WTC11 (cell line): ENCODE results near the gene EPHB3. TPM values are rescaled to one million over a fixed set of nuclear protein-coding genes. Genes with fewer than 3 reads are reported as not detected.
A peak's percentile ranks its signal among the peaks of the same experiment; 100 is the strongest.

Experiments
- ATAC-seq: fragments of 200-7000 bp; cut with Tn5 transposase; 2 replicates; pipeline ENCODE4 v1.10.0; 2021; ENCODE audit warnings: mild to moderate bottlenecking, moderate library complexity
- CTCF ChIA-PET: fragments of 300-600 bp; sonication (Branson Sonifier 250); formaldehyde crosslinking; loops from one replicate; lab custom pipeline; 2021; ENCODE audit warnings: antibody characterized with exemption; lab: Charles Lee
- POLR2A ChIA-PET: fragments of 350-600 bp; sonication (Branson Sonifier 250); formaldehyde crosslinking; loops from one replicate; lab custom pipeline; 2021; ENCODE audit warnings: antibody characterized with exemption; lab: Charles Lee
- DNase-seq: peaks from one replicate; pipeline ENCODE4 v3.0.0; 2021; ENCODE audit warnings: low spot score
- H3K27ac Mint-ChIP-seq: 2 replicates; pipeline ENCODE4 v1.8.0; 2021; ENCODE audit warnings: mixed read lengths
- H3K27me3 Mint-ChIP-seq: 2 replicates; pipeline ENCODE4 v1.8.0; 2021; ENCODE audit warnings: low read depth, mild to moderate bottlenecking, moderate library complexity, mixed read lengths
- H3K36me3 Mint-ChIP-seq: 2 replicates; pipeline ENCODE4 v1.8.0; 2021; ENCODE audit warnings: mixed read lengths
- H3K4me1 Mint-ChIP-seq: 2 replicates; pipeline ENCODE4 v1.8.0; 2022; ENCODE audit warnings: mixed read lengths
- H3K4me3 Mint-ChIP-seq: 2 replicates; pipeline ENCODE4 v1.8.0; 2021; ENCODE audit warnings: mild to moderate bottlenecking, moderate library complexity, mixed read lengths
- H3K9me3 Mint-ChIP-seq: 2 replicates; pipeline ENCODE4 v1.8.0; 2021; ENCODE audit warnings: mixed read lengths
- ATF1 ChIP-seq: sonication (generic); formaldehyde crosslinking; IDR thresholded peaks from 2 replicates; pipeline ENCODE4 v1.8.1; 2023; ENCODE audit warnings: mild to moderate bottlenecking, moderate library complexity, missing genetic modification reagents
- ELF4 ChIP-seq: sonication (generic); formaldehyde crosslinking; IDR thresholded peaks from 2 replicates; pipeline ENCODE4 v1.8.1; 2022; ENCODE audit warnings: low read depth, mild to moderate bottlenecking, moderate library complexity, missing genetic modification reagents
- ESRRA ChIP-seq: sonication (generic); formaldehyde crosslinking; IDR thresholded peaks from 2 replicates; pipeline ENCODE4 v1.8.1; 2022; ENCODE audit warnings: mild to moderate bottlenecking, missing genetic modification reagents, borderline replicate concordance
- FOXP1 ChIP-seq: sonication (generic); formaldehyde crosslinking; IDR thresholded peaks from 2 replicates; pipeline ENCODE4 v1.8.0; 2022; ENCODE audit warnings: missing genetic modification reagents, mild to moderate bottlenecking, moderate library complexity, borderline replicate concordance
- GTF2I ChIP-seq: fragments of 250-450 bp; sonication (Bioruptor Pico); conservative IDR thresholded peaks from 2 replicates; pipeline ENCODE4 v1.4.0; 2021; ENCODE audit warnings: mild to moderate bottlenecking
- IRF2 ChIP-seq: sonication (generic); formaldehyde crosslinking; IDR thresholded peaks from 2 replicates; pipeline ENCODE4 v1.8.0; 2022; ENCODE audit warnings: low read depth, missing genetic modification reagents, borderline replicate concordance
- MXD4 ChIP-seq: fragments of 250-450 bp; sonication (Bioruptor Pico); IDR thresholded peaks from 2 replicates; pipeline ENCODE4 v1.8.0; 2021; ENCODE audit warnings: mild to moderate bottlenecking, moderate library complexity, borderline replicate concordance
- NFE2L1 ChIP-seq: sonication (generic); formaldehyde crosslinking; IDR thresholded peaks from 2 replicates; pipeline ENCODE4 v1.8.1; 2023; ENCODE audit warnings: missing genetic modification reagents
- OVOL2 ChIP-seq: fragments of 250-450 bp; sonication (Bioruptor Pico); IDR thresholded peaks from 2 replicates; pipeline ENCODE4 v1.9.0; 2021; ENCODE audit warnings: mild to moderate bottlenecking, borderline replicate concordance
- SMAD3 ChIP-seq: sonication (generic); formaldehyde crosslinking; IDR thresholded peaks from 2 replicates; pipeline ENCODE4 v1.8.0; 2022; ENCODE audit warnings: missing genetic modification reagents, mild to moderate bottlenecking, borderline replicate concordance
- SMAD4 ChIP-seq: sonication (generic); formaldehyde crosslinking; IDR thresholded peaks from 2 replicates; pipeline ENCODE4 v1.8.0; 2022; ENCODE audit warnings: mild to moderate bottlenecking, missing genetic modification reagents
- SOX15 ChIP-seq: fragments of 250-450 bp; sonication (Bioruptor Pico); IDR thresholded peaks from 2 replicates; pipeline ENCODE4 v1.9.0; 2021; ENCODE audit warnings: mild to moderate bottlenecking
- TEAD1 ChIP-seq: sonication (generic); formaldehyde crosslinking; IDR thresholded peaks from 2 replicates; pipeline ENCODE4 v1.8.0; 2022; ENCODE audit warnings: mild to moderate bottlenecking, missing genetic modification reagents
- ZNF121 ChIP-seq: sonication (generic); formaldehyde crosslinking; IDR thresholded peaks from 2 replicates; pipeline ENCODE4 v1.8.0; 2023; ENCODE audit warnings: missing genetic modification reagents
- ZNF317 ChIP-seq: sonication (generic); formaldehyde crosslinking; IDR thresholded peaks from 2 replicates; pipeline ENCODE4 v1.8.1; 2023; ENCODE audit warnings: low read depth, mild to moderate bottlenecking, moderate library complexity, missing genetic modification reagents, borderline replicate concordance
- ZNF416 ChIP-seq: fragments of 250-450 bp; sonication (Bioruptor Pico); IDR thresholded peaks from 2 replicates; pipeline ENCODE4 v1.9.0; 2021; ENCODE audit warnings: mild to moderate bottlenecking, inconsistent platforms
- ZNF671 ChIP-seq: fragments of 250-450 bp; sonication (Bioruptor Pico); IDR thresholded peaks from 2 replicates; pipeline ENCODE4 v1.8.0; 2021; ENCODE audit warnings: mild to moderate bottlenecking
- total RNA-seq: library from RNA; stranded (reverse); gene quantifications from 3 replicates; pipeline ENCODE4 v1.2.3, GENCODE V29; 2021
- TF ChIP-seq, protein P1 (sequence below): fragments of 250-450 bp; sonication (Bioruptor Pico); IDR thresholded peaks from 2 replicates; pipeline ENCODE4 v2.1.2; 2022; ENCODE audit warnings: mild to moderate bottlenecking, moderate library complexity
- TF ChIP-seq, protein P2 (sequence below): sonication (generic); formaldehyde crosslinking; IDR thresholded peaks from 2 replicates; pipeline ENCODE4 v1.8.1; 2023; ENCODE audit warnings: mild to moderate bottlenecking, missing genetic modification reagents
- TF ChIP-seq, protein P3 (sequence below): sonication (generic); formaldehyde crosslinking; IDR thresholded peaks from 2 replicates; pipeline ENCODE4 v1.8.0; 2022; ENCODE audit warnings: mild to moderate bottlenecking, missing genetic modification reagents
- TF ChIP-seq, protein P4 (sequence below): sonication (generic); formaldehyde crosslinking; IDR thresholded peaks from 2 replicates; pipeline ENCODE4 v1.8.0; 2022; ENCODE audit warnings: mild to moderate bottlenecking, missing genetic modification reagents
- TF ChIP-seq, protein P5 (sequence below): sonication (generic); formaldehyde crosslinking; IDR thresholded peaks from 2 replicates; pipeline ENCODE4 v1.8.0; 2023; ENCODE audit warnings: missing genetic modification reagents, mild to moderate bottlenecking, borderline replicate concordance
- TF ChIP-seq, protein P6 (sequence below): sonication (generic); formaldehyde crosslinking; IDR thresholded peaks from 2 replicates; pipeline ENCODE4 v1.8.0; 2022; ENCODE audit warnings: mild to moderate bottlenecking, missing genetic modification reagents
- TF ChIP-seq, protein P7 (sequence below): sonication (generic); formaldehyde crosslinking; conservative IDR thresholded peaks from 2 replicates; pipeline ENCODE4 v1.8.1; 2023; ENCODE audit warnings: mild to moderate bottlenecking, low read depth, missing genetic modification reagents, moderate library complexity

Gene EPHB3
- total RNA-seq, 1 experiment from 2014 or later, result 11.4 TPM

DNA sequence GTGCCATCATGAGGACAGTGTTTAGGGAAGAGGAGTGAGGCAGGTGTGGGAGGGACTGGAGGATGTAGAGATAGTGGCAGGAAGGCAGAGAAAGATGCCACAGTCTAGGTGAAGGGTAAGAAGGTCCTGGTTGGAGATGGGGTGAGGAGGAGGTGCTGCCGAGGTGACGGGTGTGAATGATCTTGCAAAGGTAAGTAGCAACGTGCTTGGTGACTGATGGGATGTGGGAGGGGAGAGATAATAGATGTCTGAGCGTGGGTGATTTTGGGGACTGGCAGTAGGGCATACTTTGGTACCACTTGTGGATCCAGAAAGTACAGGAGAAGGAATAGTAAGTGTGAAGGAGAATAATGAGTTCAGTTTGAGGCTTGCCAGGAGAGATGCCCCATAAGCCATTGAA lies 27.2 kb downstream of the EPHB3 start:
- ChIA-PET CTCF (no interaction called here), POLR2A (no interaction called here)
- TF ChIP-seq ZNF671 (no peak), GTF2I (CRISPR knock-in tag) (no peak), ZNF317 (no peak), TEAD1 (CRISPR knock-in tag) (no peak), SOX15 (CRISPR knock-in tag) (no peak), MXD4 (no peak), FOXP1 (CRISPR knock-in tag) (no peak), NFE2L1 (CRISPR knock-in tag) (no peak), SMAD3 (CRISPR knock-in tag) (no peak), IRF2 (no peak), ESRRA (no peak), ELF4 (CRISPR knock-in tag) (no peak), ZNF121 (CRISPR knock-in tag) (no peak), SMAD4 (CRISPR knock-in tag) (no peak), ATF1 (no peak), ZNF416 (CRISPR knock-in tag) (no peak)
- TF ChIP-seq, protein P1, sequence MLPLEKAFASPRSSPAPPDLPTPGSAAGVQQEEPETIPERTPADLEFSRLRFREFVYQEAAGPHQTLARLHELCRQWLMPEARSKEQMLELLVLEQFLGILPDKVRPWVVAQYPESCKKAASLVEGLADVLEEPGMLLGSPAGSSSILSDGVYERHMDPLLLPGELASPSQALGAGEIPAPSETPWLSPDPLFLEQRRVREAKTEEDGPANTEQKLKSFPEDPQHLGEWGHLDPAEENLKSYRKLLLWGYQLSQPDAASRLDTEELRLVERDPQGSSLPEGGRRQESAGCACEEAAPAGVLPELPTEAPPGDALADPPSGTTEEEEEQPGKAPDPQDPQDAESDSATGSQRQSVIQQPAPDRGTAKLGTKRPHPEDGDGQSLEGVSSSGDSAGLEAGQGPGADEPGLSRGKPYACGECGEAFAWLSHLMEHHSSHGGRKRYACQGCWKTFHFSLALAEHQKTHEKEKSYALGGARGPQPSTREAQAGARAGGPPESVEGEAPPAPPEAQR (CRISPR knock-in tag), result no peak
- TF ChIP-seq, protein P2, sequence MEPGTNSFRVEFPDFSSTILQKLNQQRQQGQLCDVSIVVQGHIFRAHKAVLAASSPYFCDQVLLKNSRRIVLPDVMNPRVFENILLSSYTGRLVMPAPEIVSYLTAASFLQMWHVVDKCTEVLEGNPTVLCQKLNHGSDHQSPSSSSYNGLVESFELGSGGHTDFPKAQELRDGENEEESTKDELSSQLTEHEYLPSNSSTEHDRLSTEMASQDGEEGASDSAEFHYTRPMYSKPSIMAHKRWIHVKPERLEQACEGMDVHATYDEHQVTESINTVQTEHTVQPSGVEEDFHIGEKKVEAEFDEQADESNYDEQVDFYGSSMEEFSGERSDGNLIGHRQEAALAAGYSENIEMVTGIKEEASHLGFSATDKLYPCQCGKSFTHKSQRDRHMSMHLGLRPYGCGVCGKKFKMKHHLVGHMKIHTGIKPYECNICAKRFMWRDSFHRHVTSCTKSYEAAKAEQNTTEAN, result no peak
- TF ChIP-seq, protein P3, sequence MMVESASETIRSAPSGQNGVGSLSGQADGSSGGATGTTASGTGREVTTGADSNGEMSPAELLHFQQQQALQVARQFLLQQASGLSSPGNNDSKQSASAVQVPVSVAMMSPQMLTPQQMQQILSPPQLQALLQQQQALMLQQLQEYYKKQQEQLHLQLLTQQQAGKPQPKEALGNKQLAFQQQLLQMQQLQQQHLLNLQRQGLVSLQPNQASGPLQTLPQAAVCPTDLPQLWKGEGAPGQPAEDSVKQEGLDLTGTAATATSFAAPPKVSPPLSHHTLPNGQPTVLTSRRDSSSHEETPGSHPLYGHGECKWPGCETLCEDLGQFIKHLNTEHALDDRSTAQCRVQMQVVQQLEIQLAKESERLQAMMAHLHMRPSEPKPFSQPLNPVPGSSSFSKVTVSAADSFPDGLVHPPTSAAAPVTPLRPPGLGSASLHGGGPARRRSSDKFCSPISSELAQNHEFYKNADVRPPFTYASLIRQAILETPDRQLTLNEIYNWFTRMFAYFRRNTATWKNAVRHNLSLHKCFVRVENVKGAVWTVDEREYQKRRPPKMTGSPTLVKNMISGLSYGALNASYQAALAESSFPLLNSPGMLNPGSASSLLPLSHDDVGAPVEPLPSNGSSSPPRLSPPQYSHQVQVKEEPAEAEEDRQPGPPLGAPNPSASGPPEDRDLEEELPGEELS (CRISPR knock-in tag), result no peak
- H3K27ac Mint-ChIP-seq, result no peak overlapping the region
- H3K4me3 Mint-ChIP-seq, result no peak overlapping the region
- no peaks in the 10 kb centered on the region for H3K9me3 Mint-ChIP-seq
- H3K36me3 Mint-ChIP-seq, result no peaks in the 10 kb centered on the region
- H3K27me3 Mint-ChIP-seq, result peaks cover 50% of the 10 kb centered on the region
- ATAC-seq (no peak), DNase-seq (no peak)
- peaks cover 35% of the 10 kb centered on the region for H3K4me1 Mint-ChIP-seq

DNA sequence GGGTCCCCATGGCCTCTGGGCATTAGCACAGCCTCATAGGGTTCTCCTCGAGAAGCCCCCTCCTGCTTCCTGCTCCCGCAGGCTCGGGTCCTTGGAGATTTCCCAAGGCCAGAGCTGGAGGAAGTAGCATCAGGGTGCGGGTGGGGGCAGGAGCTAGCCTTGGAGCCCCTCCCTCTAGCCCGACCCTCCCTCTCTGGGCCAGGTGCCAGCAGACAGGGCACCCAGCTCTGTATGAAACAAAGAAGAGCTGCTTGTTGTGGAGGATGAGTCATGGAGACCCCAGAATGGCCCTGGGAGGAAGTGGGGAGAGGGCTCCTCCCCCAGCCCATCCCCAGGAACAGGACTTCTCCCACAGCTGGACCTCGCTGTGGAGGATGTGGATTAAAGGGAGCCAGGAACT lies 29.2 kb downstream of the EPHB3 start:
- peaks cover 39% of the 10 kb centered on the region for H3K27me3 Mint-ChIP-seq
- ATAC-seq (peak; percentile 13; the same call in 1 of the 2 replicates), DNase-seq (no peak)
- POLR2A ChIA-PET, result no interaction called here
- H3K27ac Mint-ChIP-seq, result no peak overlapping the region
- peaks cover 47% of the 10 kb centered on the region for H3K4me1 Mint-ChIP-seq
- no peak overlapping the region for H3K4me3 Mint-ChIP-seq
- CTCF ChIA-PET, result interaction anchor here (1.4 kb wide), 1 partner anchor 30 kb away, joined by 7 read pairs; the partner anchor contains the start of gene EPHB3
- H3K36me3 Mint-ChIP-seq, result no peaks in the 10 kb centered on the region
- no peaks in the 10 kb centered on the region for H3K9me3 Mint-ChIP-seq
- TF ChIP-seq, protein P4, sequence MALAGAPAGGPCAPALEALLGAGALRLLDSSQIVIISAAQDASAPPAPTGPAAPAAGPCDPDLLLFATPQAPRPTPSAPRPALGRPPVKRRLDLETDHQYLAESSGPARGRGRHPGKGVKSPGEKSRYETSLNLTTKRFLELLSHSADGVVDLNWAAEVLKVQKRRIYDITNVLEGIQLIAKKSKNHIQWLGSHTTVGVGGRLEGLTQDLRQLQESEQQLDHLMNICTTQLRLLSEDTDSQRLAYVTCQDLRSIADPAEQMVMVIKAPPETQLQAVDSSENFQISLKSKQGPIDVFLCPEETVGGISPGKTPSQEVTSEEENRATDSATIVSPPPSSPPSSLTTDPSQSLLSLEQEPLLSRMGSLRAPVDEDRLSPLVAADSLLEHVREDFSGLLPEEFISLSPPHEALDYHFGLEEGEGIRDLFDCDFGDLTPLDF (CRISPR knock-in tag), result no peak
- TF ChIP-seq, protein P5, sequence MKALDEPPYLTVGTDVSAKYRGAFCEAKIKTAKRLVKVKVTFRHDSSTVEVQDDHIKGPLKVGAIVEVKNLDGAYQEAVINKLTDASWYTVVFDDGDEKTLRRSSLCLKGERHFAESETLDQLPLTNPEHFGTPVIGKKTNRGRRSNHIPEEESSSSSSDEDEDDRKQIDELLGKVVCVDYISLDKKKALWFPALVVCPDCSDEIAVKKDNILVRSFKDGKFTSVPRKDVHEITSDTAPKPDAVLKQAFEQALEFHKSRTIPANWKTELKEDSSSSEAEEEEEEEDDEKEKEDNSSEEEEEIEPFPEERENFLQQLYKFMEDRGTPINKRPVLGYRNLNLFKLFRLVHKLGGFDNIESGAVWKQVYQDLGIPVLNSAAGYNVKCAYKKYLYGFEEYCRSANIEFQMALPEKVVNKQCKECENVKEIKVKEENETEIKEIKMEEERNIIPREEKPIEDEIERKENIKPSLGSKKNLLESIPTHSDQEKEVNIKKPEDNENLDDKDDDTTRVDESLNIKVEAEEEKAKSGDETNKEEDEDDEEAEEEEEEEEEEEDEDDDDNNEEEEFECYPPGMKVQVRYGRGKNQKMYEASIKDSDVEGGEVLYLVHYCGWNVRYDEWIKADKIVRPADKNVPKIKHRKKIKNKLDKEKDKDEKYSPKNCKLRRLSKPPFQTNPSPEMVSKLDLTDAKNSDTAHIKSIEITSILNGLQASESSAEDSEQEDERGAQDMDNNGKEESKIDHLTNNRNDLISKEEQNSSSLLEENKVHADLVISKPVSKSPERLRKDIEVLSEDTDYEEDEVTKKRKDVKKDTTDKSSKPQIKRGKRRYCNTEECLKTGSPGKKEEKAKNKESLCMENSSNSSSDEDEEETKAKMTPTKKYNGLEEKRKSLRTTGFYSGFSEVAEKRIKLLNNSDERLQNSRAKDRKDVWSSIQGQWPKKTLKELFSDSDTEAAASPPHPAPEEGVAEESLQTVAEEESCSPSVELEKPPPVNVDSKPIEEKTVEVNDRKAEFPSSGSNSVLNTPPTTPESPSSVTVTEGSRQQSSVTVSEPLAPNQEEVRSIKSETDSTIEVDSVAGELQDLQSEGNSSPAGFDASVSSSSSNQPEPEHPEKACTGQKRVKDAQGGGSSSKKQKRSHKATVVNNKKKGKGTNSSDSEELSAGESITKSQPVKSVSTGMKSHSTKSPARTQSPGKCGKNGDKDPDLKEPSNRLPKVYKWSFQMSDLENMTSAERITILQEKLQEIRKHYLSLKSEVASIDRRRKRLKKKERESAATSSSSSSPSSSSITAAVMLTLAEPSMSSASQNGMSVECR (CRISPR knock-in tag), result no peak
- TF ChIP-seq, protein P6, sequence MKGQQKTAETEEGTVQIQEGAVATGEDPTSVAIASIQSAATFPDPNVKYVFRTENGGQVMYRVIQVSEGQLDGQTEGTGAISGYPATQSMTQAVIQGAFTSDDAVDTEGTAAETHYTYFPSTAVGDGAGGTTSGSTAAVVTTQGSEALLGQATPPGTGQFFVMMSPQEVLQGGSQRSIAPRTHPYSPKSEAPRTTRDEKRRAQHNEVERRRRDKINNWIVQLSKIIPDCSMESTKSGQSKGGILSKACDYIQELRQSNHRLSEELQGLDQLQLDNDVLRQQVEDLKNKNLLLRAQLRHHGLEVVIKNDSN (CRISPR knock-in tag), result no peak
- TF ChIP-seq, protein P7, sequence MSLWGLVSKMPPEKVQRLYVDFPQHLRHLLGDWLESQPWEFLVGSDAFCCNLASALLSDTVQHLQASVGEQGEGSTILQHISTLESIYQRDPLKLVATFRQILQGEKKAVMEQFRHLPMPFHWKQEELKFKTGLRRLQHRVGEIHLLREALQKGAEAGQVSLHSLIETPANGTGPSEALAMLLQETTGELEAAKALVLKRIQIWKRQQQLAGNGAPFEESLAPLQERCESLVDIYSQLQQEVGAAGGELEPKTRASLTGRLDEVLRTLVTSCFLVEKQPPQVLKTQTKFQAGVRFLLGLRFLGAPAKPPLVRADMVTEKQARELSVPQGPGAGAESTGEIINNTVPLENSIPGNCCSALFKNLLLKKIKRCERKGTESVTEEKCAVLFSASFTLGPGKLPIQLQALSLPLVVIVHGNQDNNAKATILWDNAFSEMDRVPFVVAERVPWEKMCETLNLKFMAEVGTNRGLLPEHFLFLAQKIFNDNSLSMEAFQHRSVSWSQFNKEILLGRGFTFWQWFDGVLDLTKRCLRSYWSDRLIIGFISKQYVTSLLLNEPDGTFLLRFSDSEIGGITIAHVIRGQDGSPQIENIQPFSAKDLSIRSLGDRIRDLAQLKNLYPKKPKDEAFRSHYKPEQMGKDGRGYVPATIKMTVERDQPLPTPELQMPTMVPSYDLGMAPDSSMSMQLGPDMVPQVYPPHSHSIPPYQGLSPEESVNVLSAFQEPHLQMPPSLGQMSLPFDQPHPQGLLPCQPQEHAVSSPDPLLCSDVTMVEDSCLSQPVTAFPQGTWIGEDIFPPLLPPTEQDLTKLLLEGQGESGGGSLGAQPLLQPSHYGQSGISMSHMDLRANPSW (CRISPR knock-in tag), result no peak
- TF ChIP-seq SOX15 (CRISPR knock-in tag) (no peak), OVOL2 (CRISPR knock-in tag) (no peak)
